SK-N-SH (cell line): ENCODE data around the gene EVX1.

Experiments
- EZH2phosphoT487 ChIP-seq: fragments of 200-600 bp; sonication (generic); IDR thresholded peaks from 2 replicates; pipeline ENCODE4 v1.6.1; 2017; ENCODE audit warnings: low read depth, mixed run types, mild to moderate bottlenecking, antibody characterized with exemption, moderate library complexity, borderline replicate concordance
- MEF2A ChIP-seq: IDR thresholded peaks from 2 replicates; pipeline ENCODE4 v1.4.0; 2012; ENCODE audit warnings: low read depth, borderline replicate concordance
- TAF1 ChIP-seq: IDR thresholded peaks from 2 replicates; pipeline ENCODE4 v1.6.1; 2012; ENCODE audit warnings: low read depth, mild to moderate bottlenecking, low read length, moderate library complexity, borderline replicate concordance
- YY1 ChIP-seq: IDR thresholded peaks from 2 replicates; pipeline ENCODE4 v1.4.0; 2012; ENCODE audit warnings: low read depth, mild to moderate bottlenecking
- TF ChIP-seq, protein P1 (sequence below): fragments of 200-600 bp; sonication (generic); IDR thresholded peaks from 2 replicates; pipeline ENCODE4 v1.6.1; 2017; ENCODE audit warnings: antibody characterized with exemption, mild to moderate bottlenecking, moderate library complexity
- TF ChIP-seq, protein P2 (sequence below): IDR thresholded peaks from 2 replicates; pipeline ENCODE4 v1.6.1; 2012; ENCODE audit warnings: mild to moderate bottlenecking, low read depth, low read length, moderate library complexity

DNA sequence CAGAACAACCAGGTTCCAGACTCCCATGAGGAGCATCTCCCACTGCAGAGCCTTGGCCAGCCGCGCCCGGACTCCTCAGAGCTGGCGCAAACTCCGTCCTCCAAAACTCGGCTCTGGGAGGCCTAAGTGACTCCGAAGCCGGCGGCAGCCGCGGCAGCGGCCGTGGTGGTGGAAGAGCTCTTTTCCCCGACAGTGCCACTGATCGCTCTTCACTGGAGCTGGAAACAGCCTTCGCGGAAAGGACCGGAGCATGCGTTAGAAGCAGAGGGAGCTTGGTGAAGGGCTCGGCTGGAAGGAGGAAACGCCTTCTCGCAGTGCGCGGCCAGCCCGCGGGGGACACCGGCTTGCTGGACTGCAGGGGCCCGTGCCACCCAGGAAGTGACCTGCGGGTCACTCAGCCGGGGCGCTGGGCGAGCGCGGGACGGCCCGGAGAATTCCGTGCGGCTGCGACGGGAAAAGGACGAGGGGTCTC lies 37.7 kb upstream of the EVX1 start:
- TF ChIP-seq EZH2phosphoT487 (no peak), MEF2A (no peak), TAF1 (no peak), YY1 (no peak)
- TF ChIP-seq, protein P1, sequence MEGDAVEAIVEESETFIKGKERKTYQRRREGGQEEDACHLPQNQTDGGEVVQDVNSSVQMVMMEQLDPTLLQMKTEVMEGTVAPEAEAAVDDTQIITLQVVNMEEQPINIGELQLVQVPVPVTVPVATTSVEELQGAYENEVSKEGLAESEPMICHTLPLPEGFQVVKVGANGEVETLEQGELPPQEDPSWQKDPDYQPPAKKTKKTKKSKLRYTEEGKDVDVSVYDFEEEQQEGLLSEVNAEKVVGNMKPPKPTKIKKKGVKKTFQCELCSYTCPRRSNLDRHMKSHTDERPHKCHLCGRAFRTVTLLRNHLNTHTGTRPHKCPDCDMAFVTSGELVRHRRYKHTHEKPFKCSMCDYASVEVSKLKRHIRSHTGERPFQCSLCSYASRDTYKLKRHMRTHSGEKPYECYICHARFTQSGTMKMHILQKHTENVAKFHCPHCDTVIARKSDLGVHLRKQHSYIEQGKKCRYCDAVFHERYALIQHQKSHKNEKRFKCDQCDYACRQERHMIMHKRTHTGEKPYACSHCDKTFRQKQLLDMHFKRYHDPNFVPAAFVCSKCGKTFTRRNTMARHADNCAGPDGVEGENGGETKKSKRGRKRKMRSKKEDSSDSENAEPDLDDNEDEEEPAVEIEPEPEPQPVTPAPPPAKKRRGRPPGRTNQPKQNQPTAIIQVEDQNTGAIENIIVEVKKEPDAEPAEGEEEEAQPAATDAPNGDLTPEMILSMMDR: no peak
- TF ChIP-seq, protein P2, sequence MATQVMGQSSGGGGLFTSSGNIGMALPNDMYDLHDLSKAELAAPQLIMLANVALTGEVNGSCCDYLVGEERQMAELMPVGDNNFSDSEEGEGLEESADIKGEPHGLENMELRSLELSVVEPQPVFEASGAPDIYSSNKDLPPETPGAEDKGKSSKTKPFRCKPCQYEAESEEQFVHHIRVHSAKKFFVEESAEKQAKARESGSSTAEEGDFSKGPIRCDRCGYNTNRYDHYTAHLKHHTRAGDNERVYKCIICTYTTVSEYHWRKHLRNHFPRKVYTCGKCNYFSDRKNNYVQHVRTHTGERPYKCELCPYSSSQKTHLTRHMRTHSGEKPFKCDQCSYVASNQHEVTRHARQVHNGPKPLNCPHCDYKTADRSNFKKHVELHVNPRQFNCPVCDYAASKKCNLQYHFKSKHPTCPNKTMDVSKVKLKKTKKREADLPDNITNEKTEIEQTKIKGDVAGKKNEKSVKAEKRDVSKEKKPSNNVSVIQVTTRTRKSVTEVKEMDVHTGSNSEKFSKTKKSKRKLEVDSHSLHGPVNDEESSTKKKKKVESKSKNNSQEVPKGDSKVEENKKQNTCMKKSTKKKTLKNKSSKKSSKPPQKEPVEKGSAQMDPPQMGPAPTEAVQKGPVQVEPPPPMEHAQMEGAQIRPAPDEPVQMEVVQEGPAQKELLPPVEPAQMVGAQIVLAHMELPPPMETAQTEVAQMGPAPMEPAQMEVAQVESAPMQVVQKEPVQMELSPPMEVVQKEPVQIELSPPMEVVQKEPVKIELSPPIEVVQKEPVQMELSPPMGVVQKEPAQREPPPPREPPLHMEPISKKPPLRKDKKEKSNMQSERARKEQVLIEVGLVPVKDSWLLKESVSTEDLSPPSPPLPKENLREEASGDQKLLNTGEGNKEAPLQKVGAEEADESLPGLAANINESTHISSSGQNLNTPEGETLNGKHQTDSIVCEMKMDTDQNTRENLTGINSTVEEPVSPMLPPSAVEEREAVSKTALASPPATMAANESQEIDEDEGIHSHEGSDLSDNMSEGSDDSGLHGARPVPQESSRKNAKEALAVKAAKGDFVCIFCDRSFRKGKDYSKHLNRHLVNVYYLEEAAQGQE: no peak
